ENCODE measurements around the gene RTP3. TPM values are rescaled to one million over a fixed set of nuclear protein-coding genes. Genes with fewer than 3 reads are reported as not detected.
"Not testable (repeated sequence)": the region's sequence is repeated elsewhere in the genome, so short reads cannot be mapped to it uniquely, and the experiment has no call there.

RTP3 gene
- total and polyA plus RNA-seq, 2 donors (not counting 1 experiment from before 2014, with no cell fraction given) = not detected

DNA sequence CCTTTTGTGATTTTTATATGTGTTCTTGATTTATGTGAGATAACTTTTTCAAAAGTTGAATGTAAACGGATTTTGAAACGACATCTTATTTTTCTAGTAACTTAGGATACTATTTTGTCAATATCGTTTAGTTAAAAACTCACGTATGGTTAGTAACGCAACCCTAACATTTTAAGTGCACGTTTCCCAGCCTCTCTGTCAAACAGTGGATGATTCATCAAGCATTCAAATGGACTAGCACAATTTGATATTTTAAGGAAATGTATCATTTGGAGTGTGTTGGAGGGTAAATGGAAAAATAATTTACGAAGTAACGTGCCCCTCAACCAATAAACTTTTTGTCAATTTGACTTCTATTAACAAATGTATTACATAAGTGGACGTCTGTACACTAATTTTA lies 23.3 kb downstream of the RTP3 start:
- Histone ChIP-seq H3K79me2 (ENCODE audit: control insufficient read depth, insufficient read depth, low read length) (no peaks in the 10 kb centered on the region), H3K4me3 (ENCODE audit: control extremely low read depth in 1 of 5, extremely low read depth in 1 of 5, insufficient read depth in 1 of 5, low read depth in 2 of 5, low read length in 4 of 5) (no peak overlapping the region), H3K27ac (ENCODE audit: low read length in 2 of 2) (no peak overlapping the region), H3K9ac (ENCODE audit: low read length) (no peak overlapping the region), H3K9me3 (ENCODE audit: control extremely low read depth in 1 of 3, control insufficient read depth in 2 of 3, insufficient read depth in 1 of 3, low read length in 2 of 3) (no peaks in the 10 kb centered on the region), H3K4me1 (ENCODE audit: control insufficient read depth in 2 of 2, insufficient read depth in 2 of 2, low read length in 2 of 2) (no peaks in the 10 kb centered on the region), H4K20me1 (ENCODE audit: control insufficient read depth, insufficient read depth, low read length, poor library complexity, severe bottlenecking) (no peaks in the 10 kb centered on the region), H3K36me3 (replicated peaks in 1 of 2; ENCODE audit: control extremely low read depth in 1 of 2, control insufficient read depth in 1 of 2, extremely low read depth in 1 of 2, insufficient read depth in 2 of 2, low read length in 1 of 2) (no peaks in the 10 kb centered on the region), H2AFZ (ENCODE audit: insufficient read depth, low read depth, low read length, poor library complexity, severe bottlenecking) (no peak overlapping the region), H3K27me3 (replicated peaks in 1 of 4; ENCODE audit: control extremely low read depth in 1 of 4, control insufficient read depth in 3 of 4, insufficient read depth in 4 of 4, low read length in 3 of 4) (no peaks in the 10 kb centered on the region), H3K4me2 (replicated peaks; ENCODE audit: low read depth, low read length, poor library complexity, severe bottlenecking) (no peak overlapping the region)
- WGBS (ENCODE audit: insufficient coverage) = no CpG with 5 or more reads among the region's 9 CpGs
- POLR2A ChIA-PET = no interaction called here
- Mint-ChIP-seq H3K27me3 (no peaks in the 10 kb centered on the region), H3K4me1 (no peaks in the 10 kb centered on the region), H3K4me3 (no peak overlapping the region), H3K9me3 (ENCODE audit: insufficient read depth) (no peaks in the 10 kb centered on the region), H3K27ac (no peak overlapping the region)
- CTCF ChIA-PET = interaction anchor here (1.1 kb wide), 1 partner anchor 109 kb away, joined by 4 read pairs; no protein-coding TSS in a partner anchor
- no peak for TF ChIP-seq EZH2 (IDR thresholded peaks at IDR 0.05; ENCODE audit: borderline replicate concordance, insufficient read depth, low read depth, low read length, poor library complexity, severe bottlenecking)
- TF ChIP-seq, protein P1, sequence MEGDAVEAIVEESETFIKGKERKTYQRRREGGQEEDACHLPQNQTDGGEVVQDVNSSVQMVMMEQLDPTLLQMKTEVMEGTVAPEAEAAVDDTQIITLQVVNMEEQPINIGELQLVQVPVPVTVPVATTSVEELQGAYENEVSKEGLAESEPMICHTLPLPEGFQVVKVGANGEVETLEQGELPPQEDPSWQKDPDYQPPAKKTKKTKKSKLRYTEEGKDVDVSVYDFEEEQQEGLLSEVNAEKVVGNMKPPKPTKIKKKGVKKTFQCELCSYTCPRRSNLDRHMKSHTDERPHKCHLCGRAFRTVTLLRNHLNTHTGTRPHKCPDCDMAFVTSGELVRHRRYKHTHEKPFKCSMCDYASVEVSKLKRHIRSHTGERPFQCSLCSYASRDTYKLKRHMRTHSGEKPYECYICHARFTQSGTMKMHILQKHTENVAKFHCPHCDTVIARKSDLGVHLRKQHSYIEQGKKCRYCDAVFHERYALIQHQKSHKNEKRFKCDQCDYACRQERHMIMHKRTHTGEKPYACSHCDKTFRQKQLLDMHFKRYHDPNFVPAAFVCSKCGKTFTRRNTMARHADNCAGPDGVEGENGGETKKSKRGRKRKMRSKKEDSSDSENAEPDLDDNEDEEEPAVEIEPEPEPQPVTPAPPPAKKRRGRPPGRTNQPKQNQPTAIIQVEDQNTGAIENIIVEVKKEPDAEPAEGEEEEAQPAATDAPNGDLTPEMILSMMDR (IDR thresholded peaks at IDR 0.05) = no peak
- ATAC-seq (ENCODE audit: low read depth) = no peak
- DNase-seq = no peak
- intact Hi-C loops (cut with micrococcal nuclease) = no loop called here

DNA sequence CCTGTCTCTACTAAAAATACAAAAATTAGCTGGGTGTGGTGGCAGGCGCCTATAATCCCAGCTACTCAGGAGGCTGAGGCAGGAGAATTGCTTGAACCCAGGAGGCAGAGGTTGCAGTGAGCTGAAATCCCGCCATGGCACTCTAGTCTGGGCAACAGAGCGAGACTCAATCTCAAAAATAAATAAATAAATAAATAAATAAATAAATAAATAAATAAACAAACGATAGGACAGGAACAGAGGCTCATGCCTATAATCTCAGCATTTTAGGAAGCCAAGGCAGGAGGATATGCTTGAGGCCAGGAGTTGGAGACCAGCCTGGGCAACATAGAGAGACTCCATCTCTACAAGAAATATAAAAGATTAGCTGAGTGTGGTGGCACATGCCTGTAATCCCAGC lies 24.4 kb downstream of the RTP3 start:
- H3K27ac Mint-ChIP-seq; H3K4me3 Mint-ChIP-seq; H3K79me2 ChIP-seq (ENCODE audit: control insufficient read depth, insufficient read depth, low read length); H3K27ac ChIP-seq (ENCODE audit: low read length in 2 of 2); H3K27me3 ChIP-seq (replicated peaks in 1 of 4; ENCODE audit: control extremely low read depth in 1 of 4, control insufficient read depth in 3 of 4, insufficient read depth in 4 of 4, low read length in 3 of 4); H3K4me1 Mint-ChIP-seq; DNase-seq; ATAC-seq (ENCODE audit: low read depth); H3K4me2 ChIP-seq (replicated peaks; ENCODE audit: low read depth, low read length, poor library complexity, severe bottlenecking); H3K4me3 ChIP-seq (ENCODE audit: control extremely low read depth in 1 of 5, extremely low read depth in 1 of 5, insufficient read depth in 1 of 5, low read depth in 2 of 5, low read length in 4 of 5); H3K27me3 Mint-ChIP-seq; H3K9me3 Mint-ChIP-seq (ENCODE audit: insufficient read depth); H4K20me1 ChIP-seq (ENCODE audit: control insufficient read depth, insufficient read depth, low read length, poor library complexity, severe bottlenecking); H3K9me3 ChIP-seq (ENCODE audit: control extremely low read depth in 1 of 3, control insufficient read depth in 2 of 3, insufficient read depth in 1 of 3, low read length in 2 of 3); H3K9ac ChIP-seq (ENCODE audit: low read length); H3K36me3 ChIP-seq (replicated peaks in 1 of 2; ENCODE audit: control extremely low read depth in 1 of 2, control insufficient read depth in 1 of 2, extremely low read depth in 1 of 2, insufficient read depth in 2 of 2, low read length in 1 of 2); H2AFZ ChIP-seq (ENCODE audit: insufficient read depth, low read depth, low read length, poor library complexity, severe bottlenecking); H3K4me1 ChIP-seq (ENCODE audit: control insufficient read depth in 2 of 2, insufficient read depth in 2 of 2, low read length in 2 of 2); intact Hi-C loops (cut with micrococcal nuclease): not testable (repeated sequence)
- POLR2A ChIA-PET = interaction anchor here (0.6 to 0.7 kb wide), 2 partner anchors 33 to 39 kb away, joined by 3 to 8 read pairs; no protein-coding TSS in a partner anchor
- no CpG with 5 or more reads among the region's 4 CpGs for WGBS (ENCODE audit: insufficient coverage)
- CTCF ChIA-PET = interaction anchor here (1.1 kb wide), 1 partner anchor 108 kb away, joined by 4 read pairs; no protein-coding TSS in a partner anchor

Data from B cell (primary cell).